Skin of body (tissue), 2 donors: Measurements from ENCODE around the gene MRPL36. TPM values are rescaled to one million over a fixed set of nuclear protein-coding genes. Genes with fewer than 3 reads are reported as not detected.

ENCODE experiments used
- DNase-seq: peaks from one replicate; lab custom pipeline; 2025; lab: John Stamatoyannopoulos, UW
- total RNA-seq: library from RNA; depleted of rRNA; stranded (reverse); fragments of >200 nt; gene quantifications from one replicate; pipeline ENCODE4 v1.2.3, GENCODE V29; 2014

MRPL36 gene
- total RNA-seq, 1 donor from 2014 or later, result 23.1 TPM

DNA sequence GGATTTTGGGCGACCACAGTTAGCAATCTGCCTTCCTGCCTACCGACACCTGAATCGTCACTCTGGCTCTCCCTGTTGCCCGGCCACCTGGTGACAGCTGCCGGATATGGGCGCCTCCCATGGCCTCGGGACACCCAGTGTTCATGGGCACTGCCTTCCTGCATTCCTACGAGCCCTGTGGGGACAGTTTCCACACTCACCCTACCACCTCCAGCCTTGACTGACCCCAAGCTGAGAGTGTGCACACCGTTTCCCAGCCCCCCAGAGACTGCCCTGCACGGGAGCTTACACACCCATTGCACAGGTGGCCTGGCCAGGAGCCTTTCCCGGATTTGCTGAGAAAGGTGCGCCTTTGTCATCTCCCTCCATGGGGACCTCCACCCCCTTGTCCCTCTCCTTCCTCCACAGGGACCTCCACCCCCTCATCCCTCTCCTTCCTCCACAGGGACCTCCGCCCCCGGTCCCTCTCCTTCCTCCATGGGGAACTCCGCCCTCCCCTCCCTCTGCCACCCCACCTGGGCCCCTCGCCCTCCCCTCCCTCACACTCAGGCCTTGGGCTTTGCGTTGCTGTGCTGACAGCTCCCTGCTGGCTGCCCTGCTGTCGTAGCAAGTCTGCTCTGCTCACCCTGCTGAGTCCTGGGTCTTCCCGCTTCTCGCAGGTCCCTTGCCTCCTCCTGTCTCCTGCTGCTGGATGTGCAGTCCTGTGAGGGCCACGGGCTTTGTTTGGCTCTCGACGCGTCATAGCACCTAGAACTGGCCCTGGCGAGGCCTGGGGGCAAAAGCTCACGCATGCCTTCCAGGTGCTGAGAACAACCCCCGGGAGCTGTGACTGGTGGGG is 48.4 kb downstream of the MRPL36 start:
- no peak for DNase-seq

DNA sequence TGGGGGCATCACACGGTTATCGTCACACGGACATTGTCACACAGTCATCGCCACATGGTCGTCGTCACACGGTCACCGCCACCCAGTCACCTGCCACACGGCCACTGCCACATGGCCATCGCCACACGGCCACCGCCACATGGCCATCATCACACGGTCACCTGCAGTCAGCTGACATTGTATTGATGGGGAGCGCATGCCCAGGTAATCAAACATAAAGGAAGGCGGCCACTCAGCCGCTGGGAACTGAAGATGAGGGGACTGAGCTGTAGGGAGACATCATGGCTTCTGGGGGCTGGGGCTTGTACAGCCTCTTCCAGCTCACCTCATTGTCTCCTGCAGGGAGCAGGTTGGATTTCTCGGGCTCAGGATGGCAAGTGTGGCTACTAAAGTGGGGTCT is 49.2 kb downstream of the MRPL36 start:
- no peak for DNase-seq

DNA sequence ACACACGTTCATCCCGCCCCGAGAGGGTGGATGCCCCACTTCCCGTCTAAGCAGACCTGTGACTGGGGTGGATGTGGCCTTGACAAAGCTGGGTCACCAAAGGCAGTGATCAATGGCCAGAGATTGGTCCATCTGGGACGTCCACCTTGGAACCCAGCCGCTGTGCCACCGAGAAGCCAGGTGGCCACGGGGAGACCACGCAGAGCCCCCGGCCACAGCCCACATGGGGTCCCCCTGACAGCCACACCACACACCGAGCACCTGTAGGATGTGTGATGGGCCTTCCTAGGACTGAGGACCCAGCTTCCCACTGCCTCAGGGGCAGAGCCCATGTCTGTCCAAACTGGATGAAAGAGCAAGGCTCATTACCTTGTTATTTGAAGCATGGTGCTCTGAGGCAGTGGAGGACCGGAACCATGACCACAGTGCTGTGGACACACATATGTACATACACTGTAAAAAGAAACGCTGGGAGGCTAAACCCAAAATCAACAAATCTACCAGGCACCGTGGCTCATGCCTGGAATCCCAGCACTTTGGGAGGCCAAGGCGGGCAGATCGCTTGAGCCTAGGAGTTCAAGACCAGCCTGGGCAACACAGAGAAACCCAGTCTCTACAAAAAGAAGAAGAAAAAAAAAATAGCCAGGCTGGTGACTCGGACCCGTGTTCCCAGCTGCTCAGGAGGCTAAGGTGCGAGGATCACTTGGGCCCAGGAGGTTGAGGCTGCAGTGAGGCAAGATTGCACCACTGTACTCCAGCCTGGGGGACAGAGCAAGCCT is 50.1 kb downstream of the MRPL36 start:
- DNase-seq, result no peak

DNA sequence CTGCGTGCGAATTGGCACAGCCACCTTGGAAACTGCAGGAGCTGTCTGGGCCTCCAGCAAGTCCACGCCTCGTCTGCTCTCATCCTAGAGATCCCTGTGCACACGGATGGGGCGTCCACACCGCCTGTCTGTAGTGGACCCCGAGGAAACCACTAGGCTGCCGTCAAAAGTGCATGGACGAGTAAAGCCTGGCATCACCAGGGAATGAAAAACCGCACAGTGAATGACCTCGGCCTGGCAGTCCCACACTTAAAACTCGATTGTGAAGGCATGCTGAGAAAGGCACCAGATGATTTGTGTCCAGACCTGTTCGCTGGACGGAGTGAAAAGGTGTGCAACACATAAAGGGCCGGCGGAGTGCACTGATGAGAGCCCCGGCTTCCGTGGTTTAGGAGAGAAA is 50.8 kb downstream of the MRPL36 start:
- DNase-seq, result no peak

Other genes with a start within 250 kb of the MRPL36 start
- gene NDUFS6, start 1.6 kb upstream of the MRPL36 start, total RNA-seq, result 17.6 TPM
- 6.0 TPM for gene IRX4, start 83.1 kb upstream of the MRPL36 start, total RNA-seq